Measurements from ENCODE around the gene SPATA20.

The SPATA20 gene

DNA sequence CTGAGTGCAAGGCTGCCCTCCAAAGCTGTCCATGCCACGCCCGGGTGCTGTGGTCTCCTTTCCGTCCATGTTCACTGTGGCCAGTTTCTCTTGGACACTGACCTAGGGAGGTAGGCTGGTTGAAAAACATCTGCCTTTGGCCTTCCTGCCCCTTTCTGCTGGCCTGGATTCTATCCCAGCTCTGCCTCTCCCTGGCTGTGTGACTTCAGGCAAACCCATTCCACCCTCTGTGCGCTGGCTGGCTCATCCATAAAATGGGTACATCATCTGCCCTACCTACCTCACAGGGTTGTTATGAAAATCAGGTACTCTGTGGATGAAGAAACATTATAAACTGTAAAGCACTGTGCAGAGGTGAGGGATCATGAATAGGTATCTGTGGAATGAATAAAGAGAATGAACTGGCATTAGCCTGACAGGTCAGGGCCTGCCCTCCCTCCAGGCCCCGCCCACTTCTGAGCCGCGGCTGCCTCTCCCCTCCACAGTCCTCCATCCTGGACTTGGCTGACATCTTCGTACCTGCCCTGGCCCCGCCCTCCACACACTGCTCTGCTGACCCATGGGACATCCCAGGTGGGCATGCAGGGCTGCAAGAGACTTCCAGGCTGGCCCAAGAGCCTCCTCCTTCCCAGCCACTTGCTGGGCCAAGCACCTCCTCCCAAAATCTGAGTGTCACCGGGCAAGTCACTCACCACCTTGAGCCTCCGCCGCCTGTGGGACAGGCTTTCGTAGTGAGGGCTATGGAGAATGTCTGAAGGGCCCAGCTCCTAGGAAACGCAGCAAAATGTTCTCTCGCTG is 7.0 kb upstream of the SPATA20 start:
- H3K27ac ChIP-seq, result peak overlapping the region; percentile 100
- no peak for TF ChIP-seq ZFX (IDR thresholded peaks at IDR 0.05; ENCODE audit: borderline replicate concordance)
- TF ChIP-seq, protein P1, sequence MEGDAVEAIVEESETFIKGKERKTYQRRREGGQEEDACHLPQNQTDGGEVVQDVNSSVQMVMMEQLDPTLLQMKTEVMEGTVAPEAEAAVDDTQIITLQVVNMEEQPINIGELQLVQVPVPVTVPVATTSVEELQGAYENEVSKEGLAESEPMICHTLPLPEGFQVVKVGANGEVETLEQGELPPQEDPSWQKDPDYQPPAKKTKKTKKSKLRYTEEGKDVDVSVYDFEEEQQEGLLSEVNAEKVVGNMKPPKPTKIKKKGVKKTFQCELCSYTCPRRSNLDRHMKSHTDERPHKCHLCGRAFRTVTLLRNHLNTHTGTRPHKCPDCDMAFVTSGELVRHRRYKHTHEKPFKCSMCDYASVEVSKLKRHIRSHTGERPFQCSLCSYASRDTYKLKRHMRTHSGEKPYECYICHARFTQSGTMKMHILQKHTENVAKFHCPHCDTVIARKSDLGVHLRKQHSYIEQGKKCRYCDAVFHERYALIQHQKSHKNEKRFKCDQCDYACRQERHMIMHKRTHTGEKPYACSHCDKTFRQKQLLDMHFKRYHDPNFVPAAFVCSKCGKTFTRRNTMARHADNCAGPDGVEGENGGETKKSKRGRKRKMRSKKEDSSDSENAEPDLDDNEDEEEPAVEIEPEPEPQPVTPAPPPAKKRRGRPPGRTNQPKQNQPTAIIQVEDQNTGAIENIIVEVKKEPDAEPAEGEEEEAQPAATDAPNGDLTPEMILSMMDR (IDR thresholded peaks at IDR 0.05), result no peak

- TF ChIP-seq ZFX (IDR thresholded peaks at IDR 0.05; ENCODE audit: borderline replicate concordance), result no peak
- TF ChIP-seq, protein P1 (IDR thresholded peaks at IDR 0.05), result no peak
- H3K27ac ChIP-seq, result peak overlapping the region; percentile 100
Observed at GRCh38 chr17:50540560-50541401, 6.2 kb upstream of the SPATA20 start.

DNA sequence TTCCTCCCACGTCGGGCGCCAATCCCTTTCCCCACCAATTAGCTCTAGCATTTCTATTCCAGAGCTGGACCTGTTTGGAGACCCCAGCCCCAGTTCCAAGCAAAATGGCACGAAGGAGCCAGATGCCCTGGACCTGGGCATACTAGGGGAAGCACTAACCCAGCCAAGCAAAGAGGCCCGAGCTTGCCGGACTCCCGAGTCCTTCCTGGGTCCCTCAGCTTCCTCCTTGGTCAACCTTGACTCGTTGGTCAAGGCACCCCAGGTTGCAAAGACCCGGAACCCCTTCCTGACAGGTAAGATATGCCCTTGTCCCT is 5.6 kb upstream of the SPATA20 start:
- peak overlapping the region; percentile 100 for H3K27ac ChIP-seq
- TF ChIP-seq, protein P1 (IDR thresholded peaks at IDR 0.05), result no peak

DNA sequence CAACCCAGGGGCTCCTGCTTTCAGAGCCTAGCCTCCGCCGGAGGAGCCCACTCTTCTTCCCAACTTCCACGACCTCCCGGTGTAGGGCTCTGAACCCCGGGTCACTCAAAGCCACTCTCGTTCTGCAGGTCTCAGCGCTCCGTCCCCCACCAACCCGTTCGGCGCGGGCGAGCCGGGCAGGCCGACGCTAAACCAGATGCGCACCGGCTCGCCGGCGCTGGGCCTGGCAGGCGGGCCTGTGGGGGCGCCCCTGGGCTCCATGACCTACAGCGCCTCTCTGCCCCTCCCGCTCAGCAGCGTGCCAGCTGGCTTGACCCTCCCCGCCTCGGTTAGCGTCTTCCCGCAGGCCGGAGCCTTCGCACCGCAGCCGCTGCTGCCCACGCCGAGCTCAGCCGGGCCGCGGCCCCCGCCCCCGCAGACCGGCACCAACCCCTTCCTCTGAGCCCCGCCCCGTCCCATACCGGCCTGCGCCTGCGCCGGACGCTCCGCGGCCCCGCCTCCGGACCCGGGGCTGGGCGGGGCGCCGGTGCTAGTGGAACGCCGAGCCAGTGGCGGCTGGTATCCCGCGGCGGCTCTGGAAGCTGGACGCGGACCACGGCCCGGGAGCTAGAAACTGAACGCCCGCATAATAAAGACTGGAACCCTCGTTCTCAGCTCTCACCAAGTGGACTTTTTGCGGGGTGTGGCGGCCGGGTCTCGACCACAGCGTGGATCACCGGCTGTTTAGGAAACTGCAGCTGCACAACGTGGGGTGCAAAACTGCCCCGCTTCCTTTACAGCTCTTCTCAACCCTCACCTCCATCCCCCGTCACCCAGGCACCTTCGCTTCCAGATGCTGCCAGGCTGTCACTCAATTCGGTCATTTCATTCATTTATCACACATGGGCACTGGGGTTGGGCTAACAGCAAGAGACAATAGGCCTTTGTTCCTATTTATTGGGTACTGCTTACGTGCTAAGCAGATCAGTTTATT is 5.0 kb upstream of the SPATA20 start:
- peak overlapping the region; percentile 100 for H3K27ac ChIP-seq
- TF ChIP-seq, protein P1 (IDR thresholded peaks at IDR 0.05), result peak; percentile 14; the same call in 1 of the 2 replicates
- TF ChIP-seq ZFX (IDR thresholded peaks at IDR 0.05; ENCODE audit: borderline replicate concordance), result no peak

GRCh38 chr17:50542795-50543774 is 3.9 kb upstream of the SPATA20 start:
- peak overlapping the region; percentile 100 for H3K27ac ChIP-seq
- no peak for TF ChIP-seq ZFX (IDR thresholded peaks at IDR 0.05; ENCODE audit: borderline replicate concordance)
- TF ChIP-seq, protein P1 (IDR thresholded peaks at IDR 0.05), result no peak

- TF ChIP-seq, protein P1 (IDR thresholded peaks at IDR 0.05), result no peak
- TF ChIP-seq ZFX (IDR thresholded peaks at IDR 0.05; ENCODE audit: borderline replicate concordance), result no peak
- H3K27ac ChIP-seq, result peak overlapping the region; percentile 100
Observed at GRCh38 chr17:50544516-50544915, 2.5 kb upstream of the SPATA20 start.
